ENCODE results near the gene MGAT5.

Gene MGAT5

GRCh38 chr2:134490559-134490958 is 236.7 kb downstream of the MGAT5 start:
- Histone ChIP-seq H3K4me3 (ENCODE audit: extremely low read depth, insufficient read depth, low read length, poor library complexity, severe bottlenecking) (no peak overlapping the region), H3K4me1 (ENCODE audit: control insufficient read depth, insufficient read depth, low read length, poor library complexity, severe bottlenecking) (no peaks in the 10 kb centered on the region), H3K9me3 (ENCODE audit: control insufficient read depth, low read length) (no peaks in the 10 kb centered on the region), H3K27ac (ENCODE audit: low read depth, low read length, severe bottlenecking) (no peak overlapping the region), H3K36me3 (ENCODE audit: control insufficient read depth, insufficient read depth, low read length) (no peaks in the 10 kb centered on the region)
- WGBS, 2 experiments (ENCODE audit: insufficient coverage in 2 of 2), result 88 to 100% methylated on average over 1 to 2 of the region's 4 CpGs

DNA sequence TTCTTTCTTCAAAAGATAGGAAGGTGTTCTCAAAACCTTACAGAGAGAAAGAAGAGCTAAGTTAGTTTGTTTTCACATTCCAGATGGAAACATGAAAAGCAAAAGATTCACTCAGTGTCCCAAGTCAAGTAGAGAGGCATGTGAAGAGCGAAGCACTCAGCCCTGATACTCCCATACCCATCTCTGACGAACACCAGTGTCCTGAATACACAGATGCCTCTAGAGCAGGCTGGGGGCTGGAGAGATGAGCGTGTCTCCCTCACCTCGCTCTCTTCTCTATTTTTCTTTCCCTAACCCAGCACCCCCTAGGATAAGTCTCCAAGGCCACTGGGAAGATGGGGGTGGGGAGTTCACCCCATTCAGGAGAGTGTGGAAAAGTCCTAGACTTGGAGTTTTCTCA is 237.2 kb downstream of the MGAT5 start:
- Histone ChIP-seq H3K4me3 (ENCODE audit: extremely low read depth, insufficient read depth, low read length, poor library complexity, severe bottlenecking) (no peak overlapping the region), H3K9me3 (ENCODE audit: control insufficient read depth, low read length) (no peaks in the 10 kb centered on the region), H3K36me3 (ENCODE audit: control insufficient read depth, insufficient read depth, low read length) (no peaks in the 10 kb centered on the region), H3K27ac (ENCODE audit: low read depth, low read length, severe bottlenecking) (no peak overlapping the region), H3K4me1 (ENCODE audit: control insufficient read depth, insufficient read depth, low read length, poor library complexity, severe bottlenecking) (no peaks in the 10 kb centered on the region)
- 90% methylated on average over 2 of the region's 4 CpGs; no CpG with 5 or more reads in 1 of the 2 experiments for WGBS, 2 experiments (ENCODE audit: insufficient coverage in 2 of 2)

DNA sequence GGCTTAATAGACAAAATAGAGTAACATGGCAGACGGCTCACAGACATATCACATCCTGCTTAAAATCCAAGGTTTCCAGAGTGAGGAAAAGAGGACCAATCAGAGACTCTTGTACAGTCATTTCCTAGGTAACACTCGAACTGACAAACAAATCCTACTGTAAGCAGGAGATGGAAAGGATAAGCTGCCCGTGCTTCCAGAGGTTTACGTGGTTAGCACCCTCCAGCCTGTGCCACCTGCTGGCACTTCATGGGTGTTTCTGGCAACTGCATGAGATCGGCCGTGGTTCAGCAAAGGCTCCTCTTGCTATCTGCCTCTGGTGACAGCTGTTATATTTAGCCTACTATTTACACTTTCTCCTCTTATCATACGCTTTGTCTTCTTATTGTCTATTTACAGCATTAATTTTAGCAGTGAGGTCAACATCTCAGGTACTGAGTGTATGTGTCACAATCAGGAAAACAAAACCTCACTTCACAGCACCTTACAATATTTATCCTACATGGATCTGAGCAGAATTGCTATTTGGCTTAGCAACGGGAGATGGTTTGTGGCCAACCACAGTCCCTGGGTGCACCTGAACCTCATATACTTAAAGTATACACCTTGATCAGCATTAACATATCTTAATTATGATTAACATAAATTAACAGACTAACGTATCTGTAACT is 238.0 kb downstream of the MGAT5 start:
- 82 to 86% methylated on average over 6 to 8 of the region's 9 CpGs for WGBS, 2 experiments (ENCODE audit: insufficient coverage in 2 of 2)
- no peak overlapping the region for H3K4me3 ChIP-seq (ENCODE audit: extremely low read depth, insufficient read depth, low read length, poor library complexity, severe bottlenecking)
- H3K27ac ChIP-seq (ENCODE audit: low read depth, low read length, severe bottlenecking), result no peak overlapping the region
- H3K4me1 ChIP-seq (ENCODE audit: control insufficient read depth, insufficient read depth, low read length, poor library complexity, severe bottlenecking), result no peaks in the 10 kb centered on the region
- H3K9me3 ChIP-seq (ENCODE audit: control insufficient read depth, low read length), result no peaks in the 10 kb centered on the region
- no peaks in the 10 kb centered on the region for H3K36me3 ChIP-seq (ENCODE audit: control insufficient read depth, insufficient read depth, low read length)

DNA sequence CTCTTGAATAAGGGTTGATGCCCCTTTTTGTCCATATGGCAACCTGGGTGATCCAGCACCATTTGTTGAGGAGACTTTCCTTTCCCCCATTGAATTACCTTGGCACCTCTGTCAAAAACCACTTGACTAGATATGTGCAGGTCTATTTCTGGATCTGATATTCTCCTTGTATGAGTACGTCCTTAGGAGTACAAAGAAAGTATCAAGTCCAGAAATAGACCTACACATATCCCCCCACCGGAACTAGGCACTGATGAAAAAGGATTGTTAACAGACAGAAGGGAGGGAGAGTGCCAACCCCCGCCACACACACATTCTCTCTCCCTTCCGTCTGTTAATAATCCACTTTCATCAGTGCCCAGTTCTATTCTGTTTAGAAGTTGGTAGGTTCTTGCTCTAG is 239.9 kb downstream of the MGAT5 start:
- H3K36me3 ChIP-seq (ENCODE audit: control insufficient read depth, insufficient read depth, low read length), result no peaks in the 10 kb centered on the region
- no peak overlapping the region for H3K4me3 ChIP-seq (ENCODE audit: extremely low read depth, insufficient read depth, low read length, poor library complexity, severe bottlenecking)
- no peaks in the 10 kb centered on the region for H3K9me3 ChIP-seq (ENCODE audit: control insufficient read depth, low read length)
- WGBS, 2 experiments (ENCODE audit: insufficient coverage in 2 of 2), result no CpG with 5 or more reads among the region's 4 CpGs
- no peaks in the 10 kb centered on the region for H3K4me1 ChIP-seq (ENCODE audit: control insufficient read depth, insufficient read depth, low read length, poor library complexity, severe bottlenecking)
- no peak overlapping the region for H3K27ac ChIP-seq (ENCODE audit: low read depth, low read length, severe bottlenecking)

GRCh38 chr2:134498654-134499053 is 244.8 kb downstream of the MGAT5 start:
- Histone ChIP-seq H3K36me3 (ENCODE audit: control insufficient read depth, insufficient read depth, low read length) (no peaks in the 10 kb centered on the region), H3K4me3 (ENCODE audit: extremely low read depth, insufficient read depth, low read length, poor library complexity, severe bottlenecking) (no peak overlapping the region), H3K9me3 (ENCODE audit: control insufficient read depth, low read length) (no peaks in the 10 kb centered on the region), H3K27ac (ENCODE audit: low read depth, low read length, severe bottlenecking) (no peak overlapping the region), H3K4me1 (ENCODE audit: control insufficient read depth, insufficient read depth, low read length, poor library complexity, severe bottlenecking) (no peaks in the 10 kb centered on the region)
- WGBS, 2 experiments (ENCODE audit: insufficient coverage in 2 of 2), result 90% methylated on average over 5 of the region's 7 CpGs

- no peaks in the 10 kb centered on the region for H3K36me3 ChIP-seq (ENCODE audit: control insufficient read depth, insufficient read depth, low read length)
- 68 to 76% methylated on average over 7 to 8 of the region's 9 CpGs for WGBS, 2 experiments (ENCODE audit: insufficient coverage in 2 of 2)
These were observed 245.5 kb downstream of the MGAT5 start for GRCh38 chr2:134499307-134499926.

GRCh38 chr2:134500211-134500935 is 246.5 kb downstream of the MGAT5 start:
- 74 to 77% methylated on average over 4 to 7 of the region's 9 CpGs for WGBS, 2 experiments (ENCODE audit: insufficient coverage in 2 of 2)
- Histone ChIP-seq H3K36me3 (ENCODE audit: control insufficient read depth, insufficient read depth, low read length) (no peaks in the 10 kb centered on the region), H3K27ac (ENCODE audit: low read depth, low read length, severe bottlenecking) (peak overlapping the region; percentile 36), H3K4me3 (ENCODE audit: extremely low read depth, insufficient read depth, low read length, poor library complexity, severe bottlenecking) (no peak overlapping the region), H3K4me1 (ENCODE audit: control insufficient read depth, insufficient read depth, low read length, poor library complexity, severe bottlenecking) (no peaks in the 10 kb centered on the region), H3K9me3 (ENCODE audit: control insufficient read depth, low read length) (no peaks in the 10 kb centered on the region)

More at GRCh38 chr2:134499307-134499926, 245.5 kb downstream of the MGAT5 start:
- H3K9me3 ChIP-seq (ENCODE audit: control insufficient read depth, low read length), result no peaks in the 10 kb centered on the region
- no peak overlapping the region for H3K27ac ChIP-seq (ENCODE audit: low read depth, low read length, severe bottlenecking)
- H3K4me3 ChIP-seq (ENCODE audit: extremely low read depth, insufficient read depth, low read length, poor library complexity, severe bottlenecking), result no peak overlapping the region
- no peaks in the 10 kb centered on the region for H3K4me1 ChIP-seq (ENCODE audit: control insufficient read depth, insufficient read depth, low read length, poor library complexity, severe bottlenecking)

GRCh38 chr2:134501476-134502091 is 247.7 kb downstream of the MGAT5 start:
- Histone ChIP-seq H3K4me1 (ENCODE audit: control insufficient read depth, insufficient read depth, low read length, poor library complexity, severe bottlenecking) (no peaks in the 10 kb centered on the region), H3K36me3 (ENCODE audit: control insufficient read depth, insufficient read depth, low read length) (no peaks in the 10 kb centered on the region), H3K27ac (ENCODE audit: low read depth, low read length, severe bottlenecking) (no peak overlapping the region), H3K9me3 (ENCODE audit: control insufficient read depth, low read length) (no peaks in the 10 kb centered on the region), H3K4me3 (ENCODE audit: extremely low read depth, insufficient read depth, low read length, poor library complexity, severe bottlenecking) (no peak overlapping the region)
- 100% methylated on average over 2 of the region's 6 CpGs for WGBS, 2 experiments (ENCODE audit: insufficient coverage in 2 of 2)

- Histone ChIP-seq H3K27ac (ENCODE audit: low read depth, low read length, severe bottlenecking) (no peak overlapping the region), H3K36me3 (ENCODE audit: control insufficient read depth, insufficient read depth, low read length) (no peaks in the 10 kb centered on the region), H3K9me3 (ENCODE audit: control insufficient read depth, low read length) (no peaks in the 10 kb centered on the region), H3K4me1 (ENCODE audit: control insufficient read depth, insufficient read depth, low read length, poor library complexity, severe bottlenecking) (no peaks in the 10 kb centered on the region), H3K4me3 (ENCODE audit: extremely low read depth, insufficient read depth, low read length, poor library complexity, severe bottlenecking) (no peak overlapping the region)
- WGBS, 2 experiments (ENCODE audit: insufficient coverage in 2 of 2), result no CpG with 5 or more reads among the region's 2 CpGs
These were observed 248.2 kb downstream of the MGAT5 start for GRCh38 chr2:134502104-134502503.

Measured in mesodermal cell (in vitro differentiated cells).